Glomerular endothelial cell (primary cell): ENCODE measurements around the gene RAB4A. TPM values are rescaled to one million over a fixed set of nuclear protein-coding genes. Genes with fewer than 3 reads are reported as not detected.

Source experiments
- DNase-seq: peaks from one replicate; pipeline ENCODE4 v3.0.0-alpha.2; 2011; ENCODE audit warnings: low read depth, low spot score; ENCODE audit errors: extremely low read depth
- total RNA-seq: library from RNA; depleted of rRNA; stranded (reverse); fragments of >200 nt; gene quantifications from 2 replicates; pipeline ENCODE4 v1.2.3, GENCODE V29; 2015

RAB4A gene
- total RNA-seq, 1 donor from 2014 or later: 24.3 TPM

GRCh38 chr1:229243638-229244037 is 27.3 kb upstream of the RAB4A start:
- no peak for DNase-seq

- no peak for DNase-seq
Measured at GRCh38 chr1:229244091-229244490, 26.8 kb upstream of the RAB4A start.

GRCh38 chr1:229247871-229248270 is 23.0 kb upstream of the RAB4A start:
- no peak for DNase-seq

GRCh38 chr1:229248821-229249817 is 21.8 kb upstream of the RAB4A start:
- DNase-seq: no peak

GRCh38 chr1:229249854-229250644 is 20.9 kb upstream of the RAB4A start:
- no peak for DNase-seq

- DNase-seq: no peak
Measured at GRCh38 chr1:229251185-229251584, 19.7 kb upstream of the RAB4A start.

GRCh38 chr1:229252228-229252984 is 18.5 kb upstream of the RAB4A start:
- DNase-seq: no peak

- DNase-seq: no peak
Measured at GRCh38 chr1:229253151-229253974, 17.5 kb upstream of the RAB4A start.

- no peak for DNase-seq
Measured at GRCh38 chr1:229254910-229255541, 15.9 kb upstream of the RAB4A start.

GRCh38 chr1:229258031-229258756 is 12.7 kb upstream of the RAB4A start:
- DNase-seq: peak; percentile 50

GRCh38 chr1:229258757-229259060 is 12.2 kb upstream of the RAB4A start:
- DNase-seq: no peak

- DNase-seq: no peak
Measured at GRCh38 chr1:229260297-229260696, 10.6 kb upstream of the RAB4A start.

- no peak for DNase-seq
Measured at GRCh38 chr1:229262239-229262638, 8.7 kb upstream of the RAB4A start.

- DNase-seq: no peak
Measured at GRCh38 chr1:229263254-229263653, 7.7 kb upstream of the RAB4A start.

- no peak for DNase-seq
Measured at GRCh38 chr1:229264068-229264467, 6.8 kb upstream of the RAB4A start.

GRCh38 chr1:229264487-229264886 is 6.4 kb upstream of the RAB4A start:
- no peak for DNase-seq

GRCh38 chr1:229266274-229266673 is 4.6 kb upstream of the RAB4A start:
- DNase-seq: no peak

- DNase-seq: no peak
Measured at GRCh38 chr1:229266832-229267500, 3.9 kb upstream of the RAB4A start.

GRCh38 chr1:229268505-229268904 is 2.4 kb upstream of the RAB4A start:
- no peak for DNase-seq
